Inferior parietal cortex (tissue), 1 donor: Measurements from ENCODE around the gene ACCSL.

Experiments
- DNase-seq: peaks from one replicate; pipeline ENCODE4 v3.0.0-alpha.2; 2016; ENCODE audit errors: extremely low spot score

Gene ACCSL

DNA sequence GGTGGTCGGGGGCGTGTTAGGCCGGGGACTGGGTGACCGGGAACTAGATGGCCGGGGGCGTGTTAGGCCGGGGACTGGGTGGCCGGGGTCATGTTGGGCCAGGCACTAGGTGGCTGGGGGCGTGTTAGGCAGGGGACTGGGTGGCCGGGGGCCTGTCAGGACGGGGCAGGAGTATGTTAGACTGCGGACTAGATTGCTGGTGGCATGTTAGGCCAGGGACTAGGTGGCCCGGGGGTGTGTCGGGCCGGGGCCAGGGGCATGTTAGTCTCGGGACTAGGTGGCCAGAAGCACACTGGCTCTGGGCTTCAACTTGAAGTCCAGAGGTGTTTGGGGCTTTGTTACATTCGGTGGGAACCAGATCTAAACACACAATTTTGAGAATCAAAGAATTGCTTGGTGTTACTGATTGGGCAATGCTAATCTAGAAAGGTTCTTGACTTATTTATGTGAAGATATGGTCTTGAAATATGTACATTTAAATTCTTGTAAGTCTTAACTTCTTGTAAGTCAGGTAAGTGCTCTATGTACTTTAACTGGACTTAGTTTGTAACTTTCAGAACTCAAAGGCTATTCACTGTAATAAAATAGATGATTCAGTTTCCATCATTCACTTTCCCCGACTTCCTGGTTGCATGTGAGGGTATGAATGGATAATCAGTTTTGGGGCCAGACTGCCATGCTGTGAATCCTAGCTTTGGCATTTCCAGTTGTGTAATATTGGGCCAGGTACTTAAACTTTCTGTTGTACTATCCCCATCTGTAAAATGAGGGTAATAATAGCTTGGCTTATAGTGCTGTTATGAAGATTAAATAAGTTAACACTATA is 48.8 kb downstream of the ACCSL start:
- no peak for DNase-seq

DNA sequence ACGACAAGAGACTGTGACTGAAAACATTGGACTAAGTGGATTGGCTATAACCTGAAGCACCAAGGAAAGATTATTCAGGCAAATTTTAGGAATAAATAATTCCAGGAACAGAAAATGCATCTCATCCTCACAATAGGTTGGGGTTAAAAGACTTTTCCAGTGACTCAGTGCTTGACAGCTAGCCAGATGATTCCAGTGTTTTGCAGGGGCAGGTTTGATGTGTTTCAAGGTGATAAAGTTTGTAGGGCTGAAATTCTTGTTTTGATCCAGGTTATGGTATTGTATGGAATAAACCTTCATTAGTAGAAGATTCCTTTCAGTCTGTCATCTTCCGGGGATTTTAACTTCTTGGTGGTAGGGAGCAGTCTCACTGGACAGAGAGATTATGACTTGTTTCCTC is 50.0 kb downstream of the ACCSL start:
- no peak for DNase-seq

DNA sequence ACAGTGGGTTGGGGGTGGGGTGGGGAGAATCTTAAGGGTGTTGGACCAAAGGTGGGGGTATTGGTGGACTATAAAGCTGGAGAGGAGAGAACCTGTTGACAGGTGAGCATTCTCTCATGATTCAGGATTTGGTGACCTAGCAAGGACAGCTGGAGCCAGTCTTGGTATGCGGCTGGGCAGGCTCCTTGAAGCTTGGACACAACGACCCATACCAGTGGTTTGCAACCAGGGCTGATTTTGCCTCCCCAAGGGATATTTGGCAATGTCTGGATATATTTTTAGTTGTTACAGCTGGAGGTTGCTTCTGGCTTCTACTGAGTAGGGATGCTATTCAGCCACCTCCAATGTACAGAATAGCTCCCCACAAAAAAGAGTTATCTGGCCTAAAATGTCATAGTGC is 53.3 kb downstream of the ACCSL start:
- no peak for DNase-seq

- DNase-seq: no peak
These were observed 56.9 kb downstream of the ACCSL start for GRCh38 chr11:44104481-44105294.

DNA sequence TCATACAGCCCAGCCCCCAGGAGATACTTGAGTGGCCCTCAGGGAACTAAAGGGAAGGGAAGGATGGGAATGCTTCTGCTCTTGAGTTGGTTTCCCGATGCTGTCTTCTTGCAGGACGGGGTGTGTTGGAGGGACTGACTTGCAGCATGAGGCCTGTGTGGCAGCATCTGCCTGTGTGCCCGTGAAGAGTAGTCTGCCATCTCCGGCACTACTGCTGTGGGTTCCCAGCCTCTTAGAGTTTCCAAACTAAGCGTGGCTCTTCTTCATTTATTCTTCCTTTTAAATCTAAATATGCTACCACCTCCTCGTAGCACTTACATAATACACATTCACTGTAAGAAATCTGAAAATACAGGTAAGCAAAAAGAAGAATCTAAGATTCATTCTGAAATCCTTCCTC is 60.5 kb downstream of the ACCSL start:
- DNase-seq: no peak
